HL-60 (cell line): ENCODE data around the gene SH3RF3.

Experiments used
- GABPA ChIP-seq: IDR thresholded peaks from 2 replicates; pipeline ENCODE4 v1.6.1; 2012; ENCODE audit warnings: low read depth
- POLR2AphosphoS5 ChIP-seq: IDR thresholded peaks from 2 replicates; pipeline ENCODE4 v1.6.1; 2012; ENCODE audit warnings: low read depth

GRCh38 chr2:109531896-109532727 is 403.1 kb downstream of the SH3RF3 start:
- no peak for TF ChIP-seq GABPA
- no peak for TF ChIP-seq POLR2AphosphoS5
